DND-41 (cell line): ENCODE results near the gene KRTAP1-3.
"Not testable (repeated sequence)": the region's sequence is repeated elsewhere in the genome, so short reads cannot be mapped to it uniquely, and the experiment has no call there.

Experiments used
- CTCF ChIP-seq: IDR thresholded peaks from 2 replicates; pipeline ENCODE4 v1.5.1; 2012; ENCODE audit warnings: borderline replicate concordance, low read length, moderate library complexity, mild to moderate bottlenecking; ENCODE audit not compliant: poor library complexity, severe bottlenecking; ENCODE audit errors: extremely low read depth
- EZH2 ChIP-seq: IDR thresholded peaks from 3 replicates; pipeline ENCODE4 v1.6.1; 2012; ENCODE audit warnings: borderline replicate concordance, low read depth, mild to moderate bottlenecking, moderate library complexity, low read length, inconsistent platforms; ENCODE audit not compliant: severe bottlenecking

GRCh38 chr17:41046735-41047465 lies 12.2 kb upstream of the KRTAP1-3 start, which contains the start of gene KRTAP2-1:
- not testable (repeated sequence) for TF ChIP-seq CTCF, EZH2
